IMR-90 (cell line): ENCODE measurements around the gene CDKN2B-AS1. TPM values are rescaled to one million over a fixed set of nuclear protein-coding genes. Genes with fewer than 3 reads are reported as not detected.

Source experiments
- ATAC-seq: fragments of 200-7000 bp; cut with Tn5 transposase; 2 replicates; pipeline ENCODE4 v1.9.1; 2020; ENCODE audit warnings: low read depth, mild to moderate bottlenecking, moderate library complexity
- BruUV-seq: library from RNA; stranded (reverse); fragments of 400-500 nt; replicated peaks from 2 replicates; lab custom pipeline; 2021; lab: Mats Ljungman, UMichigan
- CTCF ChIA-PET: fragments of 300-600 bp; formaldehyde crosslinking; extraction: SDS; loops from one replicate; lab custom pipeline; 2021; ENCODE audit warnings: antibody characterized with exemption; lab: Yijun Ruan, JAX
- POLR2A ChIA-PET: fragments of 300-600 bp; sonication (Branson Sonifier 250); formaldehyde crosslinking; loops from one replicate; lab custom pipeline; 2022; ENCODE audit warnings: antibody characterized with exemption; ENCODE audit not compliant: unreplicated experiment; lab: Charles Lee
- DNase-seq: peaks from one replicate; pipeline ENCODE4 v3.0.0; 2013
- H2AFZ ChIP-seq: replicated peaks from 2 replicates; pipeline ENCODE3; 2013; ENCODE audit warnings: low read length, mild to moderate bottlenecking; ENCODE audit not compliant: poor library complexity
- H2AK5ac ChIP-seq: 2 replicates; pipeline ENCODE4 v1.6.1; 2013; ENCODE audit warnings: low read depth, low read length, inconsistent platforms
- H2AK9ac ChIP-seq: replicated peaks from 2 replicates; pipeline ENCODE3; 2013; ENCODE audit warnings: mild to moderate bottlenecking, low read depth, low read length, moderate library complexity; ENCODE audit not compliant: poor library complexity
- H2BK120ac ChIP-seq: 2 replicates; pipeline ENCODE4 v1.6.1; 2013; ENCODE audit warnings: low read depth, low read length, inconsistent platforms
- H2BK15ac ChIP-seq: 3 replicates; pipeline ENCODE4 v1.6.1; 2013; ENCODE audit warnings: low read depth, low read length, inconsistent platforms
- H2BK20ac ChIP-seq: 2 replicates; pipeline ENCODE4 v1.6.1; 2013; ENCODE audit warnings: low read depth, mild to moderate bottlenecking, inconsistent platforms, low read length, moderate library complexity
- H2BK5ac ChIP-seq: 2 replicates; pipeline ENCODE4 v1.6.1; 2013; ENCODE audit warnings: mild to moderate bottlenecking, low read depth, low read length, inconsistent platforms; ENCODE audit not compliant: poor library complexity, severe bottlenecking
- H3K14ac ChIP-seq: replicated peaks from 2 replicates; pipeline ENCODE4 v1.6.1; 2013; ENCODE audit warnings: low read depth, low read length, inconsistent platforms
- H3K18ac ChIP-seq: 2 replicates; pipeline ENCODE4 v1.6.1; 2013; ENCODE audit warnings: low read depth, low read length, control low read depth
- H3K23ac ChIP-seq: 2 replicates; pipeline ENCODE4 v1.6.1; 2013; ENCODE audit warnings: low read depth, low read length, inconsistent platforms
- H3K27ac ChIP-seq: 2 replicates; pipeline ENCODE4 v1.5.1; 2013; ENCODE audit warnings: mild to moderate bottlenecking, control low read depth, low read length; ENCODE audit not compliant: insufficient read depth
- H3K27me3 ChIP-seq: 2 replicates; pipeline ENCODE4 v1.6.1; 2013; ENCODE audit warnings: low read length; ENCODE audit not compliant: control insufficient read depth, insufficient read depth
- H3K36me3 ChIP-seq: 2 replicates; pipeline ENCODE4 v1.6.1; 2013; ENCODE audit warnings: low read length, mixed read lengths; ENCODE audit not compliant: control insufficient read depth, insufficient read depth
- H3K4ac ChIP-seq: 2 replicates; pipeline ENCODE4 v1.6.1; 2013; ENCODE audit warnings: low read depth, low read length, inconsistent platforms
- H3K4me1 ChIP-seq: 2 replicates; pipeline ENCODE4 v1.6.1; 2013; ENCODE audit warnings: low read length, mixed read lengths; ENCODE audit not compliant: control insufficient read depth, insufficient read depth
- H3K4me2 ChIP-seq: 2 replicates; pipeline ENCODE4 v1.6.1; 2013; ENCODE audit warnings: low read depth, mild to moderate bottlenecking, control low read depth, low read length, moderate library complexity
- H3K4me3 ChIP-seq: 2 replicates; pipeline ENCODE4 v1.5.1; 2013; ENCODE audit warnings: low read depth, mild to moderate bottlenecking, control low read depth, low read length, moderate library complexity; ENCODE audit not compliant: insufficient read depth
- H3K56ac ChIP-seq: 2 replicates; pipeline ENCODE4 v1.6.1; 2013; ENCODE audit warnings: low read length, inconsistent platforms; ENCODE audit not compliant: insufficient read depth; ENCODE audit errors: extremely low read depth
- H3K79me1 ChIP-seq, 2 experiments: 2 replicates each; pipeline ENCODE4 v1.6.1; 2013; ENCODE audit warnings: low read length in 2 of 2, inconsistent platforms in 1 of 2, low read depth in 1 of 2
- H3K9ac ChIP-seq: 2 replicates; pipeline ENCODE4 v1.6.1; 2013; ENCODE audit warnings: low read depth, low read length, control low read depth
- H3K9me1 ChIP-seq: 2 replicates; pipeline ENCODE4 v1.6.1; 2013; ENCODE audit warnings: low read length, inconsistent platforms; ENCODE audit not compliant: insufficient read depth
- H3K9me3 ChIP-seq: 2 replicates; pipeline ENCODE4 v1.6.1; 2013; ENCODE audit warnings: low read length; ENCODE audit not compliant: control insufficient read depth, insufficient read depth
- H4K20me1 ChIP-seq: 2 replicates; pipeline ENCODE4 v1.6.1; 2013; ENCODE audit warnings: low read length, inconsistent platforms; ENCODE audit not compliant: insufficient read depth
- H4K5ac ChIP-seq: 2 replicates; pipeline ENCODE4 v1.6.1; 2013; ENCODE audit warnings: mild to moderate bottlenecking, low read depth, low read length, control low read depth
- H4K8ac ChIP-seq, 2 experiments: 2 replicates each; pipeline ENCODE4 v1.6.1; 2013; ENCODE audit warnings: low read depth in 2 of 2, low read length in 2 of 2, control low read depth in 1 of 2, inconsistent platforms in 1 of 2
- H4K91ac ChIP-seq: 2 replicates; pipeline ENCODE4 v1.6.1; 2013; ENCODE audit warnings: low read depth, low read length, inconsistent platforms; ENCODE audit not compliant: insufficient read depth
- FOS ChIP-seq: fragments of 150-350 bp; IDR thresholded peaks from 2 replicates; pipeline ENCODE4 v1.6.1; 2016; ENCODE audit warnings: low read depth, low read length
- WGBS, 2 experiments: methylation state at CpG; one replicate each; pipeline versions ENCODE4 v1.1.5 to v1.1.7; 2013; ENCODE audit warnings: missing lambda C conversion rate in 2 of 2; ENCODE audit not compliant: insufficient read length in 1 of 2; ENCODE audit errors: extremely low coverage in 2 of 2; 5-methylcytosine and 5-hydroxymethylcytosine counted together
- dilution Hi-C: fragments of 300-500 bp; cut with HindIII; formaldehyde crosslinking; loops from one replicate; pipeline ENCODE4 v1.14.3; 2018; ENCODE audit warnings: low sequenced_read_pairs; ENCODE audit not compliant: unreplicated experiment
- in situ Hi-C: fragments of 300-500 bp; cut with MboI; formaldehyde crosslinking; loops from 3 replicates; pipeline ENCODE4 v1.14.3; 2019; ENCODE audit warnings: low sequenced_read_pairs, inconsistent platforms, mixed read lengths
- intact Hi-C: fragments of 100-400 bp; cut with micrococcal nuclease; formaldehyde crosslinking; loops from 2 replicates; pipeline ENCODE4 v1.10.0; 2022
- polyA plus RNA-seq, 3 experiments: library from polyadenylated mRNA; depleted of rRNA; stranded (reverse); fragments of >200 nt; gene quantifications; 2 replicates each; pipeline ENCODE4 v1.2.3, GENCODE V29; 2012; ENCODE audit warnings: low replicate concordance in 1 of 3
- total RNA-seq: library from RNA; depleted of rRNA; stranded (reverse); fragments of >200 nt; gene quantifications from 2 replicates; pipeline ENCODE4 v1.2.3, GENCODE V29; 2012
- TF ChIP-seq, protein P1 (sequence below): fragments of 150-350 bp; IDR thresholded peaks from 2 replicates; pipeline ENCODE4 v1.6.1; 2017; ENCODE audit warnings: mild to moderate bottlenecking, antibody characterized with exemption, low read length, low read depth

Gene CDKN2B-AS1
- total and polyA plus RNA-seq, 2 of the 4 experiments (the other 2 are of a cell fraction) = 1.0 to 1.1 TPM

DNA sequence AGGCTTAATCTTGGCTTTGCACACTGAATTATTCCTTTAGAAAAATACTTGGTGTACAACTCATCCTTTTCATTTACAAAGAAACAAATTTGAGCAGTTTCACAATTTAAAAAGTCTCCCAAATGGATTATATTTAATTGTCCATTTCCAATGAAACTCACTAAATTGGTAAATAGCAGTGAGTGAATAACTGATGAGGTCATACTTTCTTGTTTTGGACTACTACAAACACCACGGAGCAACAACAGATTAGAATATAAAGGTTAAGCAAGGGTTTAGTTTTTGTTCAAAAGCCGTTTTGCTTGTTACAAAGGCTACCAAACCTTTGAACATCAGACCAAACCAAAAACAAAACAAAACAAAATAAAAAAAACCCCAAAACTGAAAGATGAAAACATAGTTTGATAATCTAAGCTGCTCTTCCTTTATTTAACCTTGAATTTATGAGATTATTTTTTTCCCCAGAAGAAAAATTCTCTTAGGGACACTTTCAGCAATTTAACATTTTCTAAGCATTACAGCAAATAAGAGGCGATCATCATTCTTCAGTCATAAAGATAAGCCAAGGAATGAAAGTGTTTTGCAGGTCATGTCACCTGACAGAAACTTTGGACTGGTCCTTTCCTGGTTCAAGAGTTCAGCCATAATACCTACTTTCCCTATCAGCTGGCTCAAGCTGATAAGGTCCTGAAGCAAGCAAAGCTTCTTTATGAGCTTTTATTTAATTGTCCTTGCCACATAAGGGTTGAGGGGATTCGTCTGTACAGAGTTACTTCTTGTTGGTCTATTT is 114.2 kb downstream of the CDKN2B-AS1 start:
- no peak overlapping the region for H3K56ac ChIP-seq
- H3K9me1 ChIP-seq = peaks cover 24% of the 10 kb centered on the region
- H3K27ac ChIP-seq = no peak overlapping the region
- H3K79me1 ChIP-seq = no peaks in the 10 kb centered on the region
- ATAC-seq (no peak), DNase-seq (peak; percentile 11)
- H3K36me3 ChIP-seq = no peaks in the 10 kb centered on the region
- H2BK120ac ChIP-seq = peak overlapping the region; percentile 77
- peak overlapping the region; percentile 66 for H2AK5ac ChIP-seq
- ChIA-PET POLR2A (no interaction called here), CTCF (interaction anchor here (1.1 kb wide), 1 partner anchor 295 kb away, joined by 4 read pairs; no protein-coding TSS in a partner anchor)
- no peak overlapping the region for H3K4me2 ChIP-seq
- H2AK9ac ChIP-seq = no peak overlapping the region
- H3K4me1 ChIP-seq = peaks cover 20% of the 10 kb centered on the region
- TF ChIP-seq, protein P1, sequence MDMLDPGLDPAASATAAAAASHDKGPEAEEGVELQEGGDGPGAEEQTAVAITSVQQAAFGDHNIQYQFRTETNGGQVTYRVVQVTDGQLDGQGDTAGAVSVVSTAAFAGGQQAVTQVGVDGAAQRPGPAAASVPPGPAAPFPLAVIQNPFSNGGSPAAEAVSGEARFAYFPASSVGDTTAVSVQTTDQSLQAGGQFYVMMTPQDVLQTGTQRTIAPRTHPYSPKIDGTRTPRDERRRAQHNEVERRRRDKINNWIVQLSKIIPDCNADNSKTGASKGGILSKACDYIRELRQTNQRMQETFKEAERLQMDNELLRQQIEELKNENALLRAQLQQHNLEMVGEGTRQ = no peak
- no peak for TF ChIP-seq FOS
- no peaks in the 10 kb centered on the region for H3K27me3 ChIP-seq
- peak overlapping the region; percentile 86 for H2BK20ac ChIP-seq
- H3K9me3 ChIP-seq = no peaks in the 10 kb centered on the region
- no peak overlapping the region for H4K8ac ChIP-seq
- intact Hi-C loops = no loop called here
- dilution Hi-C loops = no loop called here
- peak overlapping the region; percentile 36; the same call in 1 of the 2 replicates for H4K5ac ChIP-seq
- H3K23ac ChIP-seq = no peak overlapping the region
- no peak overlapping the region for H2BK5ac ChIP-seq
- no peak overlapping the region for H3K4me3 ChIP-seq
- in situ Hi-C loops = loop anchor here (25.0 kb wide), 1 partner anchor 296 kb away; the partner anchor contains the start of gene MTAP
- H2AFZ ChIP-seq = no peak overlapping the region
- BruUV-seq = no TSS peak
- no peak overlapping the region for H3K9ac ChIP-seq
- H4K91ac ChIP-seq = peak overlapping the region; percentile 11; the same call in 1 of the 2 replicates
- peak overlapping the region; percentile 14; the same call in 1 of the 2 replicates for H3K4ac ChIP-seq
- WGBS, 2 experiments = no CpG with 5 or more reads among the region's 4 CpGs
- peak overlapping the region; percentile 57 for H3K14ac ChIP-seq
- H3K18ac ChIP-seq = peak overlapping the region; percentile 76; the same call in 1 of the 2 replicates
- H4K20me1 ChIP-seq = no peaks in the 10 kb centered on the region
- peak overlapping the region; percentile 42; the same call in 1 of the 3 replicates for H2BK15ac ChIP-seq
